Left lung (tissue), 10 donors: ENCODE measurements around the gene DENND1A. TPM values are rescaled to one million over a fixed set of nuclear protein-coding genes. Genes with fewer than 3 reads are reported as not detected.

Experiments
- ATAC-seq: fragments of 200-7000 bp; cut with Tn5 transposase; one replicate; pipeline ENCODE4 v1.9.1; 2020; ENCODE audit warnings: moderate library complexity
- DNase-seq, 4 donors: peaks; one replicate each; pipeline ENCODE4 v3.0.0-alpha.2; 2013 to 2020
- H3K27ac ChIP-seq, 2 donors: fragments of 200-600 bp; sonication (generic) in 1 of 2; one replicate each; pipeline versions ENCODE4 v1.5.0 to v1.8.0; 2020 to 2021
- H3K27me3 ChIP-seq, 2 donors: fragments of 200-600 bp; sonication (generic) in 1 of 2; one replicate each; pipeline versions ENCODE4 v1.5.0 to v1.8.0; 2020 to 2021
- H3K36me3 ChIP-seq, 2 donors: fragments of 200-600 bp; sonication (generic) in 1 of 2; one replicate each; pipeline versions ENCODE4 v1.5.0 to v1.8.0; 2020 to 2021
- H3K4me1 ChIP-seq, 2 donors: fragments of 200-600 bp; one replicate each; pipeline ENCODE4 v1.8.0; 2021
- H3K4me3 ChIP-seq, 2 donors: fragments of 200-600 bp; sonication (generic) in 1 of 2; one replicate each; pipeline versions ENCODE4 v1.5.0 to v1.8.0; 2020 to 2021; ENCODE audit warnings: mild to moderate bottlenecking in 1 of 2
- H3K9me3 ChIP-seq, 2 donors: fragments of 200-600 bp; sonication (generic) in 1 of 2; one replicate each; pipeline versions ENCODE4 v1.5.0 to v1.8.0; 2020 to 2021
- intact Hi-C, 2 donors: fragments of 100-400 bp; cut with DNase I; formaldehyde crosslinking; loops; one replicate each; pipeline versions ENCODE4 v1.11.2 to v1.14.2; 2022
- polyA plus RNA-seq, 6 donors: library from polyadenylated mRNA; unstranded; fragments of 120-200 nt; gene quantifications; one replicate each; pipeline ENCODE4 v1.2.1, GENCODE V29; 2013; ENCODE audit not compliant: insufficient read length in 6 of 6
- total RNA-seq, 2 donors: library from RNA; stranded (reverse); fragmentation: NEBNext Ultra II Directional; extraction: Animal tissue kit (Norgen Biotek cat#: 25700); gene quantifications; one replicate each; pipeline ENCODE4 v1.2.1, GENCODE V29; 2021
- TF ChIP-seq, protein P1 (sequence below), 2 donors: fragments of 200-600 bp; sonication (generic) in 1 of 2; IDR thresholded peaks; one replicate each; pipeline versions ENCODE4 v1.5.0 to v1.8.0; 2021; ENCODE audit warnings: antibody characterized with exemption in 2 of 2
- donor health status: DM: no; HTN: yes; CAD: no.
- donor health status: DM: no; HTN: no; CAD: no.

DENND1A gene
- total and polyA plus RNA-seq, 8 donors: 8.3 to 23.2 (median 9.7) TPM

DNA sequence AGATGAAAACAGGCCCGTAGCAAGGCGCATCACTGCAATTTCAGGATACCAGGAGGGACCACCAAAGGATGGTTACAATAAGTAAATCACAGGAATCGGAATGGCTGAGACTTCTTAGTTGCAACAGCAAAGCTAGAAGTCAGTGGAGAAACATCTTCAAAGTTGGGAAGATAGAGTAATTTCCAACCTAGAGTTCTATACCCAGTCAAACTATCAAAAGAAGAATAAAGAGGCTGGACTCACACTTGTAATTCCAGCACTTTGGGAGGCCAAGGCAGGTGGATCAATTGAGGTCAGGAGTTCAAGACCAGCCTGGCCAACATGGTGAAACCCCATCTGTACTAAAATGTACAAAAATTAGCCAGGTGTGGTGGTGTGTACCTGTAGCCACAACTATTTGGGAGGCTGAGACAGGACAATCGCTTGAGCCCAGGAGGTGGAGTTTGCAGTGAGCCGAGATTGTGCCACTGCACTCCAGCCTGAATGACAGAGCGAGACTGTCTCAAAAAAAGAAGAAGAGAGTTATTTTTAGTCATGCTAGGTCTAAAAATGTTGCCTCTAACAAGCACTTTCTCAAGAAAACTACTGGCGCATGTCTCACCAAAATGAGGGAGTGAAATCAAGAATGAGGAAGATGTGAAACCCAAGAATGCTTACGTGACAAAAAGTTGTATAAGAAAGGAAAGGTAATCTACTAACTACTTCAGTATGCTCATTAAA, 267.7 kb downstream of the DENND1A start:
- TF ChIP-seq, protein P1, sequence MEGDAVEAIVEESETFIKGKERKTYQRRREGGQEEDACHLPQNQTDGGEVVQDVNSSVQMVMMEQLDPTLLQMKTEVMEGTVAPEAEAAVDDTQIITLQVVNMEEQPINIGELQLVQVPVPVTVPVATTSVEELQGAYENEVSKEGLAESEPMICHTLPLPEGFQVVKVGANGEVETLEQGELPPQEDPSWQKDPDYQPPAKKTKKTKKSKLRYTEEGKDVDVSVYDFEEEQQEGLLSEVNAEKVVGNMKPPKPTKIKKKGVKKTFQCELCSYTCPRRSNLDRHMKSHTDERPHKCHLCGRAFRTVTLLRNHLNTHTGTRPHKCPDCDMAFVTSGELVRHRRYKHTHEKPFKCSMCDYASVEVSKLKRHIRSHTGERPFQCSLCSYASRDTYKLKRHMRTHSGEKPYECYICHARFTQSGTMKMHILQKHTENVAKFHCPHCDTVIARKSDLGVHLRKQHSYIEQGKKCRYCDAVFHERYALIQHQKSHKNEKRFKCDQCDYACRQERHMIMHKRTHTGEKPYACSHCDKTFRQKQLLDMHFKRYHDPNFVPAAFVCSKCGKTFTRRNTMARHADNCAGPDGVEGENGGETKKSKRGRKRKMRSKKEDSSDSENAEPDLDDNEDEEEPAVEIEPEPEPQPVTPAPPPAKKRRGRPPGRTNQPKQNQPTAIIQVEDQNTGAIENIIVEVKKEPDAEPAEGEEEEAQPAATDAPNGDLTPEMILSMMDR (IDR thresholded peaks at IDR 0.05): no peak
- intact Hi-C loops: no loop called here
- Histone ChIP-seq H3K4me1 (no peaks in the 10 kb centered on the region), H3K27ac (no peak overlapping the region), H3K4me3 (no peak overlapping the region), H3K9me3 (peaks cover 0 to 23% of the 10 kb centered on the region in 2 donors), H3K27me3 (no peaks in the 10 kb centered on the region), H3K36me3 (peaks cover 0 to 10% of the 10 kb centered on the region in 2 donors)
- ATAC-seq (no peak), DNase-seq (no peak)

- Histone ChIP-seq H3K27me3 (no peaks in the 10 kb centered on the region), H3K4me3 (no peak overlapping the region), H3K9me3 (peaks cover 0 to 23% of the 10 kb centered on the region in 2 donors), H3K4me1 (no peaks in the 10 kb centered on the region), H3K36me3 (peaks cover 0 to 10% of the 10 kb centered on the region in 2 donors), H3K27ac (no peak overlapping the region)
- TF ChIP-seq, protein P1 (IDR thresholded peaks at IDR 0.05): no peak
- intact Hi-C loops: no loop called here
- ATAC-seq (no peak), DNase-seq (no peak)
Measured at GRCh38 chr9:123660691-123661466, 269.0 kb downstream of the DENND1A start.

DNA sequence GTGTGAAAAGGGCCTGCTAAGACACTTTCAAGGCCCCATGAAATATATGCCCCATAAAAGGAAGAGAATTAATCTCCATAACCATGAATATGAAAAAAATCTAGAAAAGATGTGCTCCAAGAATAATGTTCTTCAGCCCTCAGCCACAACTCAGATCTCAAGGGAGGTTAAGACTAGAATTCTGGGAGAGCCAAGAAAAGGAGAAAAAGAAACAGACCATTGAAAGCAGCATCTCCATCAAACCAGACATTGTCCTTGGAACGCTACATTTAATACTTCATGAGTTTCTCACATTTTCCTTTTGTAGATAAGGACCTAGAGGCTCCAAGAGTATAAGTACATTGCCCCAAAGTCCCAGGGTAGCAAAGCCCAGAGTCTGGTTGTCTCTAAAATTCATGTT, 270.6 kb downstream of the DENND1A start:
- TF ChIP-seq, protein P1 (IDR thresholded peaks at IDR 0.05): no peak

GRCh38 chr9:123658792-123659191, 271.1 kb downstream of the DENND1A start:
- peaks cover 0 to 6% of the 10 kb centered on the region in 2 donors for H3K9me3 ChIP-seq
- no peak overlapping the region for H3K4me3 ChIP-seq
- H3K27ac ChIP-seq: no peak overlapping the region
- ATAC-seq (no peak), DNase-seq (no peak)
- TF ChIP-seq, protein P1 (IDR thresholded peaks at IDR 0.05): no peak
- no peaks in the 10 kb centered on the region for H3K27me3 ChIP-seq
- no peaks in the 10 kb centered on the region for H3K4me1 ChIP-seq
- peaks cover 0 to 10% of the 10 kb centered on the region in 2 donors for H3K36me3 ChIP-seq
- intact Hi-C loops: no loop called here

More for the DNA sequence above, 270.6 kb downstream of the DENND1A start:
- Histone ChIP-seq H3K27ac (no peak overlapping the region), H3K4me1 (no peaks in the 10 kb centered on the region), H3K4me3 (no peak overlapping the region), H3K36me3 (peaks cover 0 to 10% of the 10 kb centered on the region in 2 donors), H3K27me3 (no peaks in the 10 kb centered on the region), H3K9me3 (peaks cover 0 to 12% of the 10 kb centered on the region in 2 donors)
- intact Hi-C loops: no loop called here
- ATAC-seq: no peak
- no peak for DNase-seq

- no peaks in the 10 kb centered on the region for H3K27me3 ChIP-seq
- peaks cover 0 to 5% of the 10 kb centered on the region in 2 donors for H3K9me3 ChIP-seq
- H3K36me3 ChIP-seq: peaks cover 0 to 10% of the 10 kb centered on the region in 2 donors
- no peak overlapping the region for H3K27ac ChIP-seq
- H3K4me1 ChIP-seq: no peaks in the 10 kb centered on the region
- intact Hi-C loops: no loop called here
- TF ChIP-seq, protein P1 (IDR thresholded peaks at IDR 0.05): no peak
- H3K4me3 ChIP-seq: no peak overlapping the region
- ATAC-seq: no peak
- no peak for DNase-seq
Measured at GRCh38 chr9:123657941-123658340, 272.0 kb downstream of the DENND1A start.
